ENCODE measurements around the gene MAT2B. TPM values are rescaled to one million over a fixed set of nuclear protein-coding genes. Genes with fewer than 3 reads are reported as not detected.

The MAT2B gene
- total RNA-seq, 1 donor = 73.0 TPM

DNA sequence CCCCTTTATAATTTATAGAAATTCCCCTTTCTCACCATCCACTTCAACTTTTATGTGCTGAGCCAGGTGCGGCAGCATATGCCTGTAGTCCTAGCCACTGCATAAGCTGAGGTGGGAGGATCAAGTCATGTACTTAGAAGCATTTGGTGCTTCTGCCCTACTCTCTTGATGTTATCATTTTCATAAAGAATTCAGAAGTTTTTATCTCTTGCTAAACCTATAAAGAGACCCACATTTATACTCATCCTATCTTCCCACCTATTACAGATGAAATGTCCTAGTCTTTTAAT lies 26.5 kb upstream of the MAT2B start:
- no peak overlapping the region for H3K4me3 ChIP-seq (ENCODE audit: low read depth, low read length)
- TF ChIP-seq, protein P1, sequence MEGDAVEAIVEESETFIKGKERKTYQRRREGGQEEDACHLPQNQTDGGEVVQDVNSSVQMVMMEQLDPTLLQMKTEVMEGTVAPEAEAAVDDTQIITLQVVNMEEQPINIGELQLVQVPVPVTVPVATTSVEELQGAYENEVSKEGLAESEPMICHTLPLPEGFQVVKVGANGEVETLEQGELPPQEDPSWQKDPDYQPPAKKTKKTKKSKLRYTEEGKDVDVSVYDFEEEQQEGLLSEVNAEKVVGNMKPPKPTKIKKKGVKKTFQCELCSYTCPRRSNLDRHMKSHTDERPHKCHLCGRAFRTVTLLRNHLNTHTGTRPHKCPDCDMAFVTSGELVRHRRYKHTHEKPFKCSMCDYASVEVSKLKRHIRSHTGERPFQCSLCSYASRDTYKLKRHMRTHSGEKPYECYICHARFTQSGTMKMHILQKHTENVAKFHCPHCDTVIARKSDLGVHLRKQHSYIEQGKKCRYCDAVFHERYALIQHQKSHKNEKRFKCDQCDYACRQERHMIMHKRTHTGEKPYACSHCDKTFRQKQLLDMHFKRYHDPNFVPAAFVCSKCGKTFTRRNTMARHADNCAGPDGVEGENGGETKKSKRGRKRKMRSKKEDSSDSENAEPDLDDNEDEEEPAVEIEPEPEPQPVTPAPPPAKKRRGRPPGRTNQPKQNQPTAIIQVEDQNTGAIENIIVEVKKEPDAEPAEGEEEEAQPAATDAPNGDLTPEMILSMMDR (IDR thresholded peaks at IDR 0.05; ENCODE audit: insufficient read depth, low read depth, low read length) = no peak
- no peak for DNase-seq (ENCODE audit: low read depth)

DNA sequence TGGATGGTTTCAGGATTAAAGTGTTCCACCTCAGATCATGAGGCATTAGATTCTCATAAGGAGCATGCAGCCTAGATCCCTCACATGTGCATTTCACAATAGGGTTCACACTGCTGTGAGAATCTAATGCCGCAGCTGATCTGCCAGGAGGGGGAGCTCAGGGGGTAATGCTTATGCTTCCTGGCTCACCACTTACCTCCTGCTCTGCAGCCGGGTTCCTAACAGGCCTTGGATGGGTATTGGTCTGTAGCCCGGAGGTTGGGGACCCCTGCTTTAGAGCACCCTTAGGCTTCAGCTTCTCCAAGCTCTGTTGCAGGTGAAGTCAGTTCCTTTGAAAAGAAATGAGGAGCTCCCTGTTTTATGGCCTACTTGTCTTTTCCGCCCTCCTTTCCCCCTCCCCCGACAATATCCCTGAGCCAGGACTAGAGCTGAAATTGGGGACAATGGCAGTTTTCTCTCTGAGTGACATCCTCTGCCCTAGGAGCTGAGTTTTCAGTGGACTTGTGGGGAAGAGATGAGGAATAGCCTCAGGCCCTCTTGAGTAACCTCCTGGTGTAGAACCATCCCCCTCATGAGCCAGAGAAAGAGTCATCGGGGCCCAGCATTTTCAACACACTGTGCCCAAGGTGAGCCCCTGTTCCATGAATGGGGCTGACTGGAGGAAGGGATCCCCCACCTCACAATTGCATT lies 16.2 kb upstream of the MAT2B start:
- TF ChIP-seq, protein P1 (IDR thresholded peaks at IDR 0.05; ENCODE audit: insufficient read depth, low read depth, low read length) = peak; percentile 45
- no peak overlapping the region for H3K4me3 ChIP-seq (ENCODE audit: low read depth, low read length)
- DNase-seq (ENCODE audit: low read depth) = peak; percentile 66

DNA sequence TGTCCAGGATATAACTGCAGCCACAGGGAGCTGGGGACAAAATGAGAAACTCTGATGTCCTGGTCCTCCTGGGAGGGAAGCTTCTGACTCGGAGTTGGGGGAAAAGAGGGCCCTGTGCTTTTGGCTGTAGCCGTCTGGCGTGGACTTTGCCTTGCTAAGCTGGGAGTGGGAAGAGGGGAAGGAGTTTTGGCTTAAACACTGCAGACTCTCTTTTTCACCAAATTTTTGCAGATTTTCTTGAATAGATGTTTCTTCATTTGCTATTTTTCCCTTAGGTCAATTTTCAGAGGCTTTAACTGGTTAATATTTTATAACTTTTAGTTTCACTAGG lies 15.7 kb upstream of the MAT2B start:
- TF ChIP-seq, protein P1 (IDR thresholded peaks at IDR 0.05; ENCODE audit: insufficient read depth, low read depth, low read length) = no peak
- no peak for DNase-seq (ENCODE audit: low read depth)
- no peak overlapping the region for H3K4me3 ChIP-seq (ENCODE audit: low read depth, low read length)

DNA sequence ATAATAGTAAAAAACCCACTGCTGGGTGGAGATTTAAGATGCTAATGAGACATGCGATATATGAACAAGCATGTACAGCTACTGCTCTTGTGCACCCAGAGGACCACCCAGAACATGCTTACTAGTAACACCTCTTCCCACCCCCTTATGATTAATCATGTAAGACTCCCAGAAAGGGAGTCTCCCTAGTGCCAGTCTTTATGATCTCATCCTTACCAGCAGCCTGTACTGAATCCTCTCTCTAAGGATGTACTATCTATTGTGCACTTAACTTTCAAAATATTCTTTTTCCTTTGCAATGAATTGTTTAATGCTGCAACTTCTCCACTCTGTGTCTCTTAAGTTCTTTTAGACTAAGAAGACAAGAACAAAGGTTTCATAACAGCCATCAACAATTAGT lies 9.1 kb upstream of the MAT2B start:
- TF ChIP-seq, protein P1 (IDR thresholded peaks at IDR 0.05; ENCODE audit: insufficient read depth, low read depth, low read length) = no peak
- DNase-seq (ENCODE audit: low read depth) = no peak
- H3K4me3 ChIP-seq (ENCODE audit: low read depth, low read length) = no peak overlapping the region

DNA sequence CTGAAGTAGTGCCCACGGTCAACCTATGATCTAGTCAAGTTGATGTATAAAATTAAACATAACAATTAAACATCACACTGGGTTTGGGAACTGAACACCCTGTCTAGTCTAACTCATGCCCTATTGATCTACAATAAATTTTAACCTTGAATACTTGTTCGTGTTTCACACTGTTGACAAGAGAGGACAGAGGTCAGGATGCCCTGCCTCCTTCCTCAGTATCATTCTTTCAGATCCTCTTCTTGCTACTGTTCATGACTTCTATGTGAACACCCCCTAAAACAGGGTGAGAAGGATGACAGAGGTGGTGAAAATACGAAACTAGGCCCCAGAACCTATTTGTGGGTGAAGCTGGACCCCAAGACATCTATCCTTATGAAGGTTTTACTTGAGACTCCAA lies 8.1 kb upstream of the MAT2B start:
- TF ChIP-seq, protein P1 (IDR thresholded peaks at IDR 0.05; ENCODE audit: insufficient read depth, low read depth, low read length) = no peak
- no peak overlapping the region for H3K4me3 ChIP-seq (ENCODE audit: low read depth, low read length)
- DNase-seq (ENCODE audit: low read depth) = no peak

DNA sequence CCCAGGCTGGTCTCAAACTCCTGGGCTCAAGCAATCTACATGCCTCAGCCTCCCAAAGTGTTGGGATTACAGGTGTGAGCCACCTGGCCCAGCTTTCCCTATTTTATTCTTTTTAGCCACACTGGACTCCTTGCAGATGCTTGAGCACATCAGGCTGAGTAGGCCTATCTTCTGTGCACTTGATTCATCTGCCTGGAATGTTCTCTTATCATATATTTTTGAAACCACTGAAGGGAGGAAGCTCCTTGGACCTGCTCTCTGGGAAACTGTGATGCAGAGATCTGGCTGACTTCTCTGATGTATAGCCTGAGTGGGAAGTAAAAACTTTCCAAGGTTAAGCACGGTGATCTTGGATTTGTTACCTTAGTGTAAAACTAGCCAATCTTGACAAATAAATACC lies 6.5 kb upstream of the MAT2B start:
- no peak overlapping the region for H3K4me3 ChIP-seq (ENCODE audit: low read depth, low read length)
- DNase-seq (ENCODE audit: low read depth) = peak; percentile 82
- TF ChIP-seq, protein P1 (IDR thresholded peaks at IDR 0.05; ENCODE audit: insufficient read depth, low read depth, low read length) = no peak

DNA sequence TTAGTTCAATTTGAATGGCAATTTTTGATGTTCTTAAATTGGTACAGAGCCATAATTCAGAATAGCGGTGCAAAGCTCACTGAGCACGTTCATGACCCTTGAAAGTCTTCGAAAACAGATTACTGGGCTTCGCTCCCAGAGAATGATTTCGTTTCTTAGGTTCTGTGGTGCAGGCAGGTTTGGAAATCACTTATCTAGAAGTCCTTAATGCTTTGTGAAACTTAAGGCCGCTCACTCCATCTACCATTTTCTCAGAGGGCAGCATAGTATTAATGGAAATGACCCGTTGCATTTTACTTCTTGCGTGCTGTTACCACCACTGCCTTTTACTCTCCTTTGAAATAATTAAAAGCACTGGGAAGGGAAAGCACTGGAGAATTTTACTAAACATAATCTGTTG lies 2.9 kb upstream of the MAT2B start:
- TF ChIP-seq, protein P1 (IDR thresholded peaks at IDR 0.05; ENCODE audit: insufficient read depth, low read depth, low read length) = no peak
- DNase-seq (ENCODE audit: low read depth) = peak; percentile 33
- H3K4me3 ChIP-seq (ENCODE audit: low read depth, low read length) = peak overlapping the region; percentile 96
